ENCODE measurements around the gene TTC27.
A peak's percentile ranks its signal among the peaks of the same experiment; 100 is the strongest.

The TTC27 gene

DNA sequence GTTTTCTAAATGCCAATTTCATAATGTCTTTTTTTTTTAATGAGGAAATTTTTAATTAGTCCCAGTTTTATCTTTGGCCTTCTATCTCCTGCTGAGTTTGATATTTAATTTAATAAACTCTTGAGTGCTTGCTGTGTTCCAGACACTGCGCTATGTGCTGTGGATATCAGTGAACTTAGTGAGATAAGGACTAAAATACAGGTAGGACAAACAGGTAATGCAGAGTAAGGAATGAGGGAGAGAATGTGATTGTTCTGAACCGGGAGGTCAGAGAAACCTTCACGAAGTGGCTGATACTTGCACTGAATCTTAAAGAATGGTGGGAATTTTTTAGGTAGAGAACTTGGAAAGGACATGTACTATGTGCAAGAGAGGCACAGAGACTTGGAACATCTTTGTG lies 28.2 kb downstream of the TTC27 start:
- in situ Hi-C loops (cut with MboI; ENCODE audit: low pct_unique_long_range_greater_than_20kb, low sequenced_read_pairs), result no loop called here

DNA sequence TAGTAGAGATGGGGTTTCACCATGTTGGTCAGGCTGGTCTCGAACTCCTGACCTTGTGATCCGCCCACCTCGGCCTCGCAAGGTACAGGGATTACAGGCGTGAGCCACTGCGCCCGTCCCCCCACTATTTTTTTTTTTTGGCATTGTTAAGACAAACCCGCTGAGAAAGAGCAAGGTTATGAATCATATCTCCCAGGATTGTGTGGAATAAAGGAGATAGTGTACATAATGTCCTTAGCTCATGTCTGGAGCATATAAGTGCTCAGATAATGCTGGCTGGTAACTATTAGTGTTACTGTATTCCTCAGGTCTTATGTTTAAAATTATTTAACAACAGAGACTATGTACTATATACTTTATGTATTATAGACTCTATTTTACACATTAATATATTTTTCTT lies 36.0 kb downstream of the TTC27 start:
- in situ Hi-C loops (cut with MboI; ENCODE audit: low pct_unique_long_range_greater_than_20kb, low sequenced_read_pairs), result no loop called here

More for the DNA sequence above, 28.2 kb downstream of the TTC27 start:
- no peak for DNase-seq

GRCh38 chr2:32666704-32667103 lies 38.9 kb downstream of the TTC27 start:
- DNase-seq, result no peak
- in situ Hi-C loops (cut with MboI; ENCODE audit: low pct_unique_long_range_greater_than_20kb, low sequenced_read_pairs), result no loop called here

More for the DNA sequence above, 36.0 kb downstream of the TTC27 start:
- DNase-seq, result no peak

- no peak for DNase-seq
- in situ Hi-C loops (cut with MboI; ENCODE audit: low pct_unique_long_range_greater_than_20kb, low sequenced_read_pairs), result no loop called here
These were observed 40.4 kb downstream of the TTC27 start for GRCh38 chr2:32668254-32668653.

- in situ Hi-C loops (cut with MboI; ENCODE audit: low pct_unique_long_range_greater_than_20kb, low sequenced_read_pairs), result no loop called here
- DNase-seq, result no peak
These were observed 44.2 kb downstream of the TTC27 start for GRCh38 chr2:32671885-32672533.

- in situ Hi-C loops (cut with MboI; ENCODE audit: low pct_unique_long_range_greater_than_20kb, low sequenced_read_pairs), result no loop called here
- DNase-seq, result peak; percentile 10
These were observed 51.0 kb downstream of the TTC27 start for GRCh38 chr2:32678825-32679224.

DNA sequence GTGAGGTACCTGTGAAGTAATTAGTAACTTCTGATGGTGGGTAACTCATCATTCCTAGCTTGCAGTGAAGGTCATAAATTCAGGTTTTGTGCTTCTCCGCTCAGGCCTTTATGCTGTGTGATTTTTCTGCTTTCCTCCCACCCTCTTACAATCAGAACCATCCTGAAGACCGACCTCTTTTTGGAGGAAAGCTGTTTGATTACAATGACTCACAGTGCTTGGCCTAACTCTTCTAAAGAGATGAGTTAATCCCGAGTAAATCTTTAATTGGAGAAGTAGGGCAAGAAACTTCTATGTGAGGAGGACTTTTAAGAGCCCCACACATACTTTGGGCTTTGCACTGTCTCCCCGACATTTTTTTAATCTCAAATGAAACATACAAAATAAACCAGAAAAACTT lies 53.1 kb downstream of the TTC27 start:
- no peak for DNase-seq
- in situ Hi-C loops (cut with MboI; ENCODE audit: low pct_unique_long_range_greater_than_20kb, low sequenced_read_pairs), result no loop called here

- DNase-seq, result no peak
- in situ Hi-C loops (cut with MboI; ENCODE audit: low pct_unique_long_range_greater_than_20kb, low sequenced_read_pairs), result no loop called here
These were observed 55.8 kb downstream of the TTC27 start for GRCh38 chr2:32683520-32684086.

DNA sequence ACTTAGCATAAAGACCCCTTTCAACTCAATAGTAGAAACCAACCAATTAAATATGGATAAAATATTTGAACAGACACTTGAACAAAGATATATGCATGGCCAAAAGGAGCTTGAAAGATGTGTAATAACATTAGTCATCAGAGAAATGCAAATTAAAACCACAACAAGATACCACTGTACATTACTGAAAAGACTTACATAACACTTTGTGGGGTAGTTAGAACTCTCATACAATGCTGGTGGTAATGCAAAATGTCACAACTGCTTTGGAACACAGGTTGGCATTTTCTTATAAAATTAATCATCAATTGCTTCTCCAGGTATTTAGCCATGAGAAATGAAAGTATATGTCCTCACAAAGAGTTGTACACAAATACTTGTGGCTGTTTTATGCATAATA lies 60.7 kb downstream of the TTC27 start:
- in situ Hi-C loops (cut with MboI; ENCODE audit: low pct_unique_long_range_greater_than_20kb, low sequenced_read_pairs), result no loop called here
- DNase-seq, result no peak

DNA sequence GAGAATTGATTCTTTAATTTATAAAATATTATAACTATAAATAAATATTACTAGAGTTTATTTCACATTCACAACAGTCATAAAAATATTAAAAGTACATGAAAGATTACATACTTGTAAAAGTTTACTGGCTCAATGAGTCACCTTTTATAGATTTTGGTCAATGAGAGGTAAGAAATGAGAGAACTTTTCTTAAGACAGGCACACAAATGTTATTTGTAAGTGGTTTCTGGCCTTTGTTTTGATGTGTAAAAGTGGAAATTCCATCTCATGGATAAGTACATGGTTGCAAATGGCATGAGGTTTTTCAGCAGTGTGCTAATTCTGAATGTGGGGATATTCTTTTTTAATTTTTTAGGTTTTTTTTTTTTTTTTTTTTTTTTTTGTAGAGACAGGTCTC lies 63.8 kb downstream of the TTC27 start:
- in situ Hi-C loops (cut with MboI; ENCODE audit: low pct_unique_long_range_greater_than_20kb, low sequenced_read_pairs), result no loop called here

DNA sequence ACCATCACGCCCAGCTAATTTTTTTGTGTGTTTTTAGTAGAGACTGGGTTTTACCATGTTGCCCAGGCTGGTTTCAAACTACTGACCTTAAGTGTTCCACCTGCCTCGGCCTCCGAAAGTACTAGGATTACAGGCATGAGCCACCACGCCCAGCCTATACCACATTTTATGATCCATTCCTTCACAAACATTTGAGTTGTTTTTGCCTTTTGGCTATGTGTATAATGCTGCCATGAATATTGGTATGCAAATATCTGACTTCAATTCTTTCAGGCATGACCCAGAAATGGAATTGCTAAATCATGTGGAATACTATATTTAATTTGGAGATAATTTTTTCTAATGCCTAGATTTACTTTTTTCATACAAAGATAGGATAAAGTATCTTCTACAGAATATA lies 68.6 kb downstream of the TTC27 start:
- DNase-seq, result no peak
- in situ Hi-C loops (cut with MboI; ENCODE audit: low pct_unique_long_range_greater_than_20kb, low sequenced_read_pairs), result no loop called here

More for the DNA sequence above, 63.8 kb downstream of the TTC27 start:
- no peak for DNase-seq

DNA sequence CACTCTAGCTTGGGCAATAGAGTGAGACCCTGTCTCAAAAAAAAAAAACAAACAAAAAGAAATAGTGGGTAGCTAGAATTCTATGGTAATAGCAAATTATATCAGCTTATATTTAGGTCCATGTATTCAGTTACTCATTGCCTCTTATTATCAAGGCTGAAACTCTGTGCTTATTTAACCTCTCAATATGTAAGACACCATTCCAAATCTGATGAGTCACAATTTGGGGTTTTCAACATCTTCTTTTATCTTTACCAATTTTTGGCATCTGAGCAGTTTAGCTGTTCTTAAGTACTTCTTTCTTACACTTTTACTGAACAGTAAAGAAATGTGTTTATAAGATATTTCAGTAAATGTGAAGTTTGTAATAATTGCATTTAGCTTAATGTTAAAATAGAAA lies 69.3 kb downstream of the TTC27 start:
- in situ Hi-C loops (cut with MboI; ENCODE audit: low pct_unique_long_range_greater_than_20kb, low sequenced_read_pairs), result no loop called here
- DNase-seq, result no peak

GRCh38 chr2:32699151-32699550 lies 71.3 kb downstream of the TTC27 start:
- in situ Hi-C loops (cut with MboI; ENCODE audit: low pct_unique_long_range_greater_than_20kb, low sequenced_read_pairs), result no loop called here
- no peak for DNase-seq

GRCh38 chr2:32701806-32702205 lies 74.0 kb downstream of the TTC27 start:
- in situ Hi-C loops (cut with MboI; ENCODE audit: low pct_unique_long_range_greater_than_20kb, low sequenced_read_pairs), result no loop called here
- no peak for DNase-seq

GRCh38 chr2:32702303-32703064 lies 74.6 kb downstream of the TTC27 start:
- in situ Hi-C loops (cut with MboI; ENCODE audit: low pct_unique_long_range_greater_than_20kb, low sequenced_read_pairs), result no loop called here
- DNase-seq, result no peak

DNA sequence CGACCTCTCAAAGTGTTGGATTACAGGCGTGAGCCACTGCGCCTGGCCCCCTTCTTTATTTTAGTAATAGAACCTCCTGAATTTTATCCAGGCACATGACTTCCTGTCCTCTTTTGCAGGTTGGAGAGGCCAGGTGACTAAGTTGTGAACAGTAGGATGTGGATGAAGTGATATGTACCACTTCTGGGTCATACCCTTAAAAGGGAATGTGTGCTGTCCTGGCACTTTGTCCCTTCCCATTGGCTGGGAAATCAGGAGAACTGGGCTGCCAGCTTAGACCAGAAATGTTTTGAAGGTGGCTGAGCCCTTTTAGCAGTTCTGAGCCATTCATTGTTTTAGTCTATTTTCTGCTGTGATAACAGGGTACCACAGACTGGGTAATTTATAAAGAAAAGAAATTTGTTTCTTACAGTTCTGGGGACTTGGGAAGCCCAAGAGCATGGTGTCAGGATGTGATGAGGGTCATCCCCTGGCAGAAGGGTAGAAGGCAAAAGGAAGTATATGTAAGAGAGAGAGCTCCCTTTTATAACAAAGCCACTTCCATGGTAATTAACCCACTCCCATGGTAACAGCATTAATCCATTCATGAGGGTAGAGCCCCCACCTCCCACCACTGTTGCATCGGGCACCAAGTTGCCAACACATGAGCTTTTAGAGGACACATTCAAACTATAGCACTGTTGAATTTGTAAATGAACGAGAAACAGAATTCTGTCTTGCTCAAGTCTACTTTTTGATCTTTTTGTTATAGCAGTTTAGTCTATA lies 79.1 kb downstream of the TTC27 start:
- in situ Hi-C loops (cut with MboI; ENCODE audit: low pct_unique_long_range_greater_than_20kb, low sequenced_read_pairs), result no loop called here

GRCh38 chr2:32711219-32711618 lies 83.4 kb downstream of the TTC27 start:
- in situ Hi-C loops (cut with MboI; ENCODE audit: low pct_unique_long_range_greater_than_20kb, low sequenced_read_pairs), result no loop called here
- DNase-seq, result no peak

More for the DNA sequence above, 79.1 kb downstream of the TTC27 start:
- no peak for DNase-seq

GRCh38 chr2:32711908-32712501 lies 84.2 kb downstream of the TTC27 start:
- DNase-seq, result no peak
- in situ Hi-C loops (cut with MboI; ENCODE audit: low pct_unique_long_range_greater_than_20kb, low sequenced_read_pairs), result no loop called here

DNA sequence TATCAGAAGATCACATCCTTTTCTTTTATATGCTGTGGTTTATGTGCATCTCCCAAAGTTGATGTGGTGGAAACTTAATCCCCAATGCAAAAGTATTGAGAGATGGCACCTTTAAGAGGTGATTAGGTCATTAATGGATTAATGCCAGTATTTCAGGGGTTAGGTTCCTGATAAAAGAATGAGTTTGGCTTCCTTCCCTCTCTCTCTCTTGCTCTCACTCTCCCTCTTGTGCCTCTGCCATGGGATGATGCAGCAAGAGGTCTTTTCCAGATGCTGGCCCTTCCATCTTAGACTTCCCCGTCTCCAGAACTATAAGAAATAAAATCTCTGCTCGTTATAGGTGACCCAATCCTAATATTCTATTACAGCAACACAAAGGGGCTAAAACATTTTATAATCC lies 85.0 kb downstream of the TTC27 start:
- no peak for DNase-seq
- in situ Hi-C loops (cut with MboI; ENCODE audit: low pct_unique_long_range_greater_than_20kb, low sequenced_read_pairs), result no loop called here

All from KBM-7 (cell line).